Spleen (tissue), 3 donors: Measurements from ENCODE around the gene RNASE9.
"Not testable (repeated sequence)": the region's sequence is repeated elsewhere in the genome, so short reads cannot be mapped to it uniquely, and the experiment has no call there.

Source experiments
- POLR2A ChIP-seq, 3 donors: fragments of 450-650 bp; IDR thresholded peaks; one replicate each; pipeline ENCODE4 v1.5.1; 2017; ENCODE audit warnings: antibody characterized with exemption in 3 of 3, mild to moderate bottlenecking in 1 of 3
- POLR2AphosphoS5 ChIP-seq, 3 donors: sonication (generic); formaldehyde crosslinking; IDR thresholded peaks; one replicate each; pipeline ENCODE4 v1.5.1; 2017; ENCODE audit warnings: antibody characterized with exemption in 3 of 3

DNA sequence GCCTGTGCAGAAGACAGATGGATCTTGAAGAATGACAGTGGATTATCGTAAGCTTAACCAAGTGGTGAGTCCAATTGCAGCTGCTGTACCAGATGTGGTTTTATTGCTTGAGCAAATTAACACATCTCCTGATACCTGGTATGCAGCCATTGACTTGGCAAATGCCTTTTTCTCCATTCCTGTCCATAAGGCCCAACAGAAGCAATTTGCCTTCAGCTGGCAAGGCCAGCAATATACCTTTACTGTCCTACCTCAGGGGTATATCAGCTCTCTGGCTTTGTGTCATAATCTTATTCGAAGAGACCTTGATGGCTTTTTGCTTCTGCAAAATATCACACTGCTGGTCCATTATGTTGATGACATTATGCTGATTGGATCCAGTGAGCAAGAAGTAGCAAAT lies 9.0 kb upstream of the RNASE9 start:
- not testable (repeated sequence) for TF ChIP-seq POLR2A, POLR2AphosphoS5 (IDR thresholded peaks at IDR 0.05)
